PFSK-1 (cell line): ENCODE measurements around the gene POSTN.

Source experiments
- FOXP2 ChIP-seq: optimal IDR thresholded peaks from 2 replicates; pipeline ENCODE3; 2011; ENCODE audit warnings: borderline replicate concordance, control low read depth, inconsistent platforms; ENCODE audit not compliant: insufficient read depth; ENCODE audit errors: extremely low read length, extremely low read depth
- POLR2AphosphoS5 ChIP-seq: IDR thresholded peaks from 2 replicates; pipeline ENCODE4 v1.6.1; 2012; ENCODE audit warnings: low read depth, mild to moderate bottlenecking, control low read depth, low read length, moderate library complexity
- REST ChIP-seq, 2 experiments: IDR thresholded peaks; 2 replicates each; pipeline versions ENCODE4 v1.6.1 to v1.8.0; 2011 to 2012; ENCODE audit warnings: low read depth in 2 of 2, low read length in 2 of 2, control low read depth in 1 of 2, inconsistent platforms in 1 of 2, mild to moderate bottlenecking in 1 of 2, moderate library complexity in 1 of 2; ENCODE audit not compliant: insufficient read depth in 1 of 2
- SIN3A ChIP-seq: IDR thresholded peaks from 2 replicates; pipeline ENCODE4 v1.6.1; 2012; ENCODE audit warnings: mild to moderate bottlenecking, low read length, moderate library complexity, borderline replicate concordance; ENCODE audit not compliant: insufficient read depth
- TAF1 ChIP-seq: IDR thresholded peaks from 2 replicates; pipeline ENCODE4 v1.6.1; 2012; ENCODE audit warnings: low read length, control low read depth, borderline replicate concordance; ENCODE audit not compliant: insufficient read depth

Gene POSTN

GRCh38 chr13:37560526-37560925 lies 38.0 kb downstream of the POSTN start:
- TF ChIP-seq TAF1 (no peak), POLR2AphosphoS5 (no peak), FOXP2 (no peak), SIN3A (no peak), REST (IDR thresholded peaks at IDR 0.05; ENCODE audit: insufficient read depth in 1 of 2, low read depth in 2 of 2, low read length in 2 of 2) (no peak)

- TF ChIP-seq TAF1 = no peak
- no peak for TF ChIP-seq FOXP2
- no peak for TF ChIP-seq POLR2AphosphoS5
- TF ChIP-seq SIN3A = no peak
- no peak for TF ChIP-seq REST (IDR thresholded peaks at IDR 0.05; ENCODE audit: insufficient read depth in 1 of 2, low read depth in 2 of 2, low read length in 2 of 2)
These were observed 52.5 kb downstream of the POSTN start for GRCh38 chr13:37546087-37546486.

- no peak for TF ChIP-seq REST (IDR thresholded peaks at IDR 0.05; ENCODE audit: insufficient read depth in 1 of 2, low read depth in 2 of 2, low read length in 2 of 2)
- TF ChIP-seq TAF1 = no peak
- TF ChIP-seq FOXP2 = no peak
- TF ChIP-seq POLR2AphosphoS5 = no peak
- no peak for TF ChIP-seq SIN3A
These were observed 53.6 kb downstream of the POSTN start for GRCh38 chr13:37544995-37545394.

GRCh38 chr13:37539976-37540605 lies 58.5 kb downstream of the POSTN start:
- TF ChIP-seq POLR2AphosphoS5 = no peak
- TF ChIP-seq TAF1 = no peak
- TF ChIP-seq SIN3A = no peak

- TF ChIP-seq FOXP2 (no peak), TAF1 (no peak), REST (IDR thresholded peaks at IDR 0.05; ENCODE audit: insufficient read depth in 1 of 2, low read depth in 2 of 2, low read length in 2 of 2) (no peak), POLR2AphosphoS5 (no peak), SIN3A (no peak)
These were observed 59.4 kb downstream of the POSTN start for GRCh38 chr13:37539170-37539569.
